Retinal pigment epithelial cell (primary cell): ENCODE measurements around the gene CAGE1.
"Not testable (repeated sequence)": the region's sequence is repeated elsewhere in the genome, so short reads cannot be mapped to it uniquely, and the experiment has no call there.

Experiments used
- DNase-seq: peaks from one replicate; pipeline ENCODE4 v3.0.0-alpha.2; 2010; ENCODE audit warnings: low read depth
- H3K4me3 ChIP-seq: 2 replicates; pipeline ENCODE4 v1.5.1; 2011; ENCODE audit warnings: mild to moderate bottlenecking, low read length, control low read depth, moderate library complexity
- TF ChIP-seq, protein P1 (sequence below): conservative IDR thresholded peaks from 2 replicates; pipeline ENCODE4 v1.5.1; 2011; ENCODE audit warnings: low read depth, low read length, control low read depth, inconsistent platforms

Gene CAGE1

DNA sequence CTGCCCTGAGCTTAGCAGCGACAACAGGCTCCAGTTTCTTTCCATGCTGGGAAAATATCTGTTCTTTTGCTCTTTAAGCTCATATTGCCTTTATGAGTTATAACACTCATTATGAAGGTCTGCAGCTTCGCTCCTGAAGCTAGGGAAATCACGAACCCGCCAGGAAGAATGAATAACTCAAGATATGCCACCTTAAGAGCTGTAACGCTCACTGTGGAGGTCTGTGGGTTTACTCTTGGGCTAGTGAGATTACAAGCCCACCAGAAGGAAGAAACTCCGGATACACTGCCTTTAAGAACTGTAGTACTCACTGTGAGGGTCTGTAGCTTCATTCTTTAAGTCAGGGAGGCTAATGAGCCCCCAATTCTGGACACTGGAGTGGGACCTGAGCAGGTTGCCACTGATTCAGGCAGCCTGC, 73.6 kb downstream of the CAGE1 start:
- no peak for DNase-seq

DNA sequence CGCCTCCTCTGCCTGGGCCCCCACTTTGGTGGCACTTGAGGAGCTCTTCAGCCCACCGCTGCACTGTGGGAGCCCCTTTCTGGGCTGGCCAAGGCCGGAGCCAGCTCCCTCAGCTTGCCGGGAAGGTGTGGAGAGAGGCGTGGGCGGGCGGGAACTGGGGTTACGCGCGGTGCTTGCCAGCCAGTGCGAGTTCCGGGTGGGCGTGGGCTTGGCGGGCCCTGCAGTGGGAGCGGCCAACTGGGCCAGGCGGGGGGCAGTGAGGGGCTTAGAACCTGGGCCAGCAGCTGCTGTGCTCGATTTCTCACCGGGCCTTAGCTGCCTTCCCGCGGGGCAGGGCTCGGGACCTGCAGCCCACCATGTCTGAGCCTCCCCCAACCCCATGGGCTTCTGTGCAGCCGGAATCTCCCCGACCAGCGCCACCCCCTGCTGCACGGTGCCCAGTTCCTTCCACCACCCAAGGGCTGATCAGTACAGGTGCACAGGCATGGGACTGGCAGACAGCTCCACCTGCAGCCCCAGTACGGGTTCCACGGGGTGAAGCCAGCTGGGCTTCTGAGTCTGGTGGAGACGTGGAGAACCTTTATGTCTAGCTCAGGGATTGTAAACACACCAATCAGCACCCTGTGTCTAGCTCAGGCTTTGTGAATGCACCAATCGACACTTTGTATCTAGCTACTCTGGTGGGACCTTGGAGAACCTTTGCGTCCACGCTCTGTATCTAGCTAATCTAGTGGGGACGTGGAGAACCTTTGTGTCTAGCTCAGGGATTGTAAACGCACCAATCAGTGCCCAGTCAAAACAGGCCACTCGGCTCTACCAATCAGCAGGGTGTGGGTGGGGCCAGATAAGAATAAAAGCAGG, 74.2 kb downstream of the CAGE1 start:
- DNase-seq, H3K4me3 ChIP-seq: not testable (repeated sequence)

More for the DNA sequence above, 73.6 kb downstream of the CAGE1 start:
- no peak overlapping the region for H3K4me3 ChIP-seq
- TF ChIP-seq, protein P1, sequence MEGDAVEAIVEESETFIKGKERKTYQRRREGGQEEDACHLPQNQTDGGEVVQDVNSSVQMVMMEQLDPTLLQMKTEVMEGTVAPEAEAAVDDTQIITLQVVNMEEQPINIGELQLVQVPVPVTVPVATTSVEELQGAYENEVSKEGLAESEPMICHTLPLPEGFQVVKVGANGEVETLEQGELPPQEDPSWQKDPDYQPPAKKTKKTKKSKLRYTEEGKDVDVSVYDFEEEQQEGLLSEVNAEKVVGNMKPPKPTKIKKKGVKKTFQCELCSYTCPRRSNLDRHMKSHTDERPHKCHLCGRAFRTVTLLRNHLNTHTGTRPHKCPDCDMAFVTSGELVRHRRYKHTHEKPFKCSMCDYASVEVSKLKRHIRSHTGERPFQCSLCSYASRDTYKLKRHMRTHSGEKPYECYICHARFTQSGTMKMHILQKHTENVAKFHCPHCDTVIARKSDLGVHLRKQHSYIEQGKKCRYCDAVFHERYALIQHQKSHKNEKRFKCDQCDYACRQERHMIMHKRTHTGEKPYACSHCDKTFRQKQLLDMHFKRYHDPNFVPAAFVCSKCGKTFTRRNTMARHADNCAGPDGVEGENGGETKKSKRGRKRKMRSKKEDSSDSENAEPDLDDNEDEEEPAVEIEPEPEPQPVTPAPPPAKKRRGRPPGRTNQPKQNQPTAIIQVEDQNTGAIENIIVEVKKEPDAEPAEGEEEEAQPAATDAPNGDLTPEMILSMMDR = no peak

DNA sequence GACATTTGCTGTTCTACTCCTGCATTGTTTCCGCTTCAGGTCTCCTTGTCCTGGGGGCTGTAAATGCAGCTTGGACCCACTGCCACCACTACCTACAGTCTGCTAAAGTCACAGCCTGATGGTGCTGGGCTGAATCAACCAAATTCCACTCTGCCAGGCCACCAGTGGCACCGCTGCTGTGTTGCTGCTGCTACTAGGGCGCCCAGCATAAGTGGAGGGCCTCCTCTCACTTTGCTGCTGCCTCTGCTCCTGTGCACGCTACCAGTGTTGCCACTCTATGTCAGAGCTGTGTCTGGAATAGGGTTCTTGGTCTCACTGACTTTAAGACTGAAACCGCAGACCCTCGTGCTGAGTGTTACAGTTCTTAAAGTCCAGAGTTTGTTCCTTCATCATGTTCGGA, 75.1 kb downstream of the CAGE1 start:
- no peak for DNase-seq
- no peak overlapping the region for H3K4me3 ChIP-seq
- TF ChIP-seq, protein P1 = no peak

DNA sequence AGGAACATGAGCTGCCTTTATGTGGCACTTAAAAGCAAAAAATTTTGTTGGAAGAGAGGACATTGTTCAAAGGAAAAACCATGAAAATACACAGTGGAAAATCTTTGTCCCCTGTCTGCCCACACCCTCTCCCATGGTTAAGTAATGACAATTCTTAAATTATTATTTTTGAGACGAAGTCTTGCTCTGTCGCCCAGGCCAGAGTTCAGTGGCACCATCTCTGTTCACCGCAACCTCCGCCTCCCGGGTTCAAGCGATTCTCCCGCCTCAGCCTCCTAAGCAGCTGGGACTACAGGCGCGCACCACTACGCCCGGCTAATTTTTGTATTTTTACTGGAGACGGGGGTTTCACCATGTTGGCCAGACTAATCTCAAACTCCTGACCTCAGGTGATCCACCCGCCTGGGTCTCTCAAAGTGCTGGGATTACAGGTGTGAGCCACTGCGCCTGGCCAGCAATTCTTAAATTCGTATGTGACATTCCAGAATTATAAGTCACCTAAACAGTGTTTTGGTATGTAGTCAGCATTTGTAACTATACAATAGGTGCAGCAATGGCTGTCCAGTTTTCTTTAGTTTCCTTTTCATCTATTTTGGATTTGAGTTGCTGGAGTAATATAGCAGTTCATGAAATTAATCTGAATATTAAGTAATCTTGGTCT, 75.9 kb downstream of the CAGE1 start:
- DNase-seq = no peak

DNA sequence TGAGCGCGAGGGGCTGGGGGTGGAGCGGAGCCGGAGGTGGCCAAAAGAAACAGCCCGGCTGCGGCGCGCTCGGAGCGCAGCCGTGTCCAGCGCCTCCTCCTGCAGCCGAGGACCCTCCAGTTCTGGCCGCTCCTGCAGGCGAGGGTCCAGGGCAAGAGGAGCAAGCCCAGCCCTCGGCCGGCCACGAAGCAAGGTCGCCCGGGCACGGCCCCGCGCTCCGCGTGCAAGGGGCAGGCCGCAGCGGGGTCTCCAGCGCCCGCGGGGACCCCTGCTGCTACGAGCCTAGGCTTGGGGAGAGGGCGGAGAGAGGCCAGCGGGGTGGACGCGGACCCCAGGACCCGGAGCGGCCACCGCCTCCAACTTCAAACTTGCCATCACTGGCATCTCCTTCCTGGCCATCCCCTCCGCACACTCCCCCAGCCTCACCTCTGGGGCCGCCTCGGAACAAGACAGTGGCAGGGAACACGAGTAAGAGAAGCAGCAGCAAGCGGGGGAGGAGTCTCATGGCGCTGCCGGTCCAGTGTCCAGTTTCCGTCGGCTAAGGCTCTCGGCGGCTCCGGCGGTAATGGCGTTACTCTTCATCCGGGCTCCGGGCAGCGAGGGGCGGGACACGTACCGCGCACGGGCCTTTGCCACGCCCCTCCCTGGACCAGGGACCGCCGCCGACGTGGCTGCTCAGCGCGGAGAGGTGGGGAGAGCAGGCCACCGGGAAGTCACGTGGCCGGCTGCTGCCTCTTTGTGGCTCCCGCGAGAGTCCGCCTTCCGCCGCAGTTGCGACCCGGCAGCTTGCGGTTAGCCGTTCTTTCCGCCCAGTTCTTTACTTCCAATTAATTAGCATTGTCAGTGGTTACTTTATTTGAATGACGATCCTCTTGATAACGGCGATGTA, 76.7 kb downstream of the CAGE1 start, which contains the start of gene SSR1:
TSS of gene SSR1 (minus strand) at position 584 of the 889 bp plus-strand sequence. CDS start at position 505, 79 bp downstream.
- DNase-seq = peak; percentile 85
- H3K4me3 ChIP-seq = peak within 1 kb of the TSS; percentile 97
- TF ChIP-seq, protein P1 = no peak

More for the DNA sequence above, 75.9 kb downstream of the CAGE1 start:
- TF ChIP-seq, protein P1 = no peak
- H3K4me3 ChIP-seq = peak overlapping the region; percentile 97

DNA sequence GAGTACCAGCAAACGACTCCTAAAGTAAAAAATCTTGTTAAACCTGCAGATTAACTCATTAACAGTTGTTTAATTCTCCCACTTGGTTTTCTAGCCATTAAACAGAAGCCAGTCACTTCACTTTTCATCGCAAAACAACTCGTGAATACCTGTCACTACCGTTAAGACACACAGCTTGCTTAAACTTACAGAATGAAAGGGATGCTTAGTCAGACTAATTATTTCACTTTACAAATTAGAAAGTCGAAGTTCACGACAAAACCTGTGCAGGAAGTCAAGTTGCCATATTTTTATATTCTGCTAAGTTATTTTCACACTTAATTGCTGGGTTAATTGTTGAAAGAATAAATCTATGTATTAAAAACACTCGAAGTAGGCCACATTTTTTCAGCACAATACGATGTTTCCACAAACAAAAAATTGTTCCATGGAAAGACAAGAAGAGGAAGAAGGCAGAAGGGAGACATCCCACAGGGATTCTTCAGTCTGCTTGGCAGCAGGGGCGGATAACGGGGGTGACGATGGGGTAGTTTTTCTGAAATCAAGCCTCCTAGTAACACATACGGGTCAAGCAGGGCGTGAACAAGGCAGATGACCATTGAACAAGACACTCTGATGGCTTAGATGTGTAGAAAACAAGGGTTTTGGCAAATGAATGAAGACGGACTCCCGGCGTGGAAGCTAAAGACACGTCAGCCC, 77.5 kb downstream of the CAGE1 start:
- peak; percentile 7 for DNase-seq
- TF ChIP-seq, protein P1 = no peak
- H3K4me3 ChIP-seq = peak overlapping the region; percentile 97
